BLaER1 treated with 17β-estradiol and CSF1 and Interleukin-3, amounts not matched to agents 10 nM and 100 nM (cell line): ENCODE measurements around the gene MAPK12.

Experiments
- H3K27ac ChIP-seq, 11 experiments: shearing (Covaris generic); formaldehyde crosslinking; 2 replicates each; pipeline ENCODE4 v1.8.1; 2022
- H3K27me3 ChIP-seq, 11 experiments: shearing (Covaris generic); formaldehyde crosslinking; 2 replicates each; pipeline ENCODE4 v1.8.1; 2022
- H3K36me3 ChIP-seq, 11 experiments: shearing (Covaris generic); formaldehyde crosslinking; 2 replicates each; pipeline ENCODE4 v1.8.1; 2022
- H3K4me1 ChIP-seq, 10 experiments: shearing (Covaris generic); formaldehyde crosslinking; 2 replicates each; pipeline ENCODE4 v1.8.1; 2022
- H3K4me2 ChIP-seq, 11 experiments: shearing (Covaris generic); formaldehyde crosslinking; 2 replicates each; pipeline ENCODE4 v1.8.1; 2022
- H3K4me3 ChIP-seq, 10 experiments: shearing (Covaris generic); formaldehyde crosslinking; 2 replicates each; pipeline ENCODE4 v1.8.1; 2022
- H3K9ac ChIP-seq, 11 experiments: shearing (Covaris generic); formaldehyde crosslinking; 2 replicates each; pipeline ENCODE4 v1.8.1; 2022
- H3K9me3 ChIP-seq, 11 experiments: shearing (Covaris generic); formaldehyde crosslinking; replicated peaks in 1 of 11; 2 replicates each; pipeline ENCODE4 v1.8.1; 2022
- H4K20me1 ChIP-seq, 11 experiments: shearing (Covaris generic); formaldehyde crosslinking; 2 replicates each; pipeline ENCODE4 v1.8.1; 2022
- Cebpa-rat ChIP-seq, 11 experiments: shearing (Covaris generic); IDR thresholded peaks; 2 replicates each; pipeline ENCODE4 v1.8.1; 2022

The MAPK12 gene

GRCh38 chr22:50286701-50287318, 25.3 kb upstream of the MAPK12 start:
- peaks cover 4 to 17% (median 14%) of the 10 kb centered on the region in 10 experiments for H3K4me1 ChIP-seq
- H3K36me3 ChIP-seq = peaks cover 85 to 95% (median 91%) of the 10 kb centered on the region in 11 experiments
- no peak overlapping the region for H3K4me2 ChIP-seq
- TF ChIP-seq Cebpa-rat (IDR thresholded peaks at IDR 0.05) = no peak
- no peak overlapping the region for H3K9ac ChIP-seq
- no peaks in the 10 kb centered on the region for H3K27me3 ChIP-seq
- H3K27ac ChIP-seq = no peak overlapping the region
- H4K20me1 ChIP-seq = peaks cover 71 to 98% (median 85%) of the 10 kb centered on the region in 11 experiments
- H3K9me3 ChIP-seq = no peaks in the 10 kb centered on the region
- H3K4me3 ChIP-seq = no peak overlapping the region

- Histone ChIP-seq H3K4me1 (peaks cover 0 to 11% (median 9%) of the 10 kb centered on the region in 10 experiments; a peak in 17 of 20 replicates), H3K36me3 (peaks cover 87 to 95% (median 92%) of the 10 kb centered on the region in 11 experiments), H3K4me3 (no peak overlapping the region), H3K9ac (no peak overlapping the region), H3K27ac (no peak overlapping the region), H3K9me3 (no peaks in the 10 kb centered on the region), H4K20me1 (peaks cover 66 to 98% (median 85%) of the 10 kb centered on the region in 11 experiments), H3K27me3 (no peaks in the 10 kb centered on the region), H3K4me2 (no peak overlapping the region)
- TF ChIP-seq Cebpa-rat (IDR thresholded peaks at IDR 0.05) = no peak
These were observed 24.8 kb upstream of the MAPK12 start for GRCh38 chr22:50286275-50286674.

DNA sequence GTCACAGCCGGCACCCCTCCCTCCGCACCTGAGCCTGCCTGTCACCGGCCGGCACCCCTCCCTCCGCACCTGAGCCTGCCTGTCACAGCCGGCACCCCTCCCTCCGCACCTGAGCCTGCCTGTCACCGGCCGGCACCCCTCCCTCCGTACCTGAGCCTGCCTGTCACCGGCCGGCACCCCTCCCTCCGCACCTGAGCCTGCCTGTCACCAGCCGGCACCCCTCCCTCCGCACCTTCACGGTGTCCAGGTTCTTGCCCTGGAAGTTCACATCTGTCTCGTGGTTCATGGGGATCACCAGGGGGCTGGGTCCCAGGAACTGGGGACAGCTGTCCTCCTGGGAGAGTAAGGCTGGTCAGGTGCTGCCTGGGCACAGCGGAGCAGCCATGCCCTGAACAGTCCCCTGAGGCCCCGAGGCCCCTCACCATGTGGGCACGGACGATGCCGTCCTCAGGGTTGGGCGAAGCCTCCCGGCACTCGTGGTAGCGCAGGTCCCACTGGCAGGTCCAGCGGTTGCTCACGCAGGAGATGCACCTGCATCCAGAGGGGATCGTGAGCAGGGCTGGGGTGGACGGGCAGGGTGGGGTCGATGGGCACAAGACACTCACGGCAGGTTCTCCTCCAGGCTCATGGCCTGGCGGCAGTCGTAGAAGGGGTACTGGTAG, 24.2 kb upstream of the MAPK12 start:
- H3K4me1 ChIP-seq = peaks cover 0 to 6% (median 3%) of the 10 kb centered on the region in 10 experiments; a peak in 13 of 20 replicates
- H3K36me3 ChIP-seq = peaks cover 88 to 95% (median 92%) of the 10 kb centered on the region in 11 experiments
- H3K9me3 ChIP-seq = no peaks in the 10 kb centered on the region
- TF ChIP-seq Cebpa-rat (IDR thresholded peaks at IDR 0.05) = no peak
- no peaks in the 10 kb centered on the region for H3K27me3 ChIP-seq
- no peak overlapping the region for H3K4me2 ChIP-seq
- peaks cover 60 to 98% (median 85%) of the 10 kb centered on the region in 11 experiments for H4K20me1 ChIP-seq
- H3K4me3 ChIP-seq = no peak overlapping the region
- no peak overlapping the region for H3K27ac ChIP-seq
- H3K9ac ChIP-seq = no peak overlapping the region

DNA sequence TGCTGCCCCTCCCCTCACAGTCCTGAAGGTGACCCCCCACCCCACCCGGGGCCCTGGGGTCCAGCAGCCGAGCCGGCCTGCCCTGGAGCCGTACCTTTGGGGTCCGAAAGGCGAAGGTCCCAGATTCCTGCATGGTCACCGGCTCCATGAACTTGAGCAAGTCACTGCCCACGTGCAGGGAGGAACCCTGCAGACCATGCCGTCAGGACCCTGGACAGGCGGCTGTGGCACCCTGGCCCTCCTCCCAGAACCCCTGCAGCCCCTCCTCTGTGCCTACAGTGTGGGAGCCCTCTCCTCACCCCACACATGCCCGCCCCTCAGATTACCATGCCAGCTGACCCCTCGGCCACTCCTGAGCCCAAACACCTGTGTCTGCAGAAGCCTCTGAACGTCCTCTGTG, 23.0 kb upstream of the MAPK12 start:
- Histone ChIP-seq H3K9me3 (no peaks in the 10 kb centered on the region), H3K9ac (no peak overlapping the region), H3K4me3 (no peak overlapping the region), H3K4me1 (no peaks in the 10 kb centered on the region), H3K4me2 (no peak overlapping the region), H3K27ac (no peak overlapping the region), H4K20me1 (peaks cover 55 to 98% (median 79%) of the 10 kb centered on the region in 11 experiments), H3K27me3 (no peaks in the 10 kb centered on the region), H3K36me3 (peaks cover 86 to 95% (median 91%) of the 10 kb centered on the region in 11 experiments)
- no peak for TF ChIP-seq Cebpa-rat (IDR thresholded peaks at IDR 0.05)

DNA sequence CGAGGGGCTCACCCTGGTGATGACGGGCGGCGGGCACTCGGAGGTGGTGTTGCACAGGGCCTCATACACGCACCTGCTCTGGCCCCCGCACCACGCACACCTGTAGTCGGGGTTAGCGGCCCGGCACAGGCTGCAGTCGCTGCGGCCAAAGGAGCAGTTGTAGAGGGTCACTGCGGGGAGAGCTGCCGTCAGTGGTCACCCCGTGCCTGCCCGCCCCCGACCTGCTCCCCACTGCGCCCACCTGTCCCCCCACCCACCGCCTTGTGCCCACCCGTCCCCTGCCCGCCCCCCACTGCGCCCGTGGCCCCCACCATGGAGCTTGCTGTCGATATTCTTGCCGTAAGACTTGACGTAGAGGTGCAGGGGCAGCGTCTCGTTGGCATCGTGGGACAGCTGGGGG, 22.3 kb upstream of the MAPK12 start:
- H3K9me3 ChIP-seq = no peaks in the 10 kb centered on the region
- no peaks in the 10 kb centered on the region for H3K4me1 ChIP-seq
- no peak for TF ChIP-seq Cebpa-rat (IDR thresholded peaks at IDR 0.05)
- peaks cover 53 to 98% (median 79%) of the 10 kb centered on the region in 11 experiments for H4K20me1 ChIP-seq
- no peak overlapping the region for H3K4me3 ChIP-seq
- no peak overlapping the region for H3K4me2 ChIP-seq
- peaks cover 86 to 95% (median 91%) of the 10 kb centered on the region in 11 experiments for H3K36me3 ChIP-seq
- no peak overlapping the region for H3K9ac ChIP-seq
- no peak overlapping the region for H3K27ac ChIP-seq
- H3K27me3 ChIP-seq = no peaks in the 10 kb centered on the region

- Histone ChIP-seq H3K27ac (no peak overlapping the region), H3K9me3 (no peaks in the 10 kb centered on the region), H3K4me2 (no peak overlapping the region), H3K27me3 (no peaks in the 10 kb centered on the region), H3K4me1 (no peaks in the 10 kb centered on the region), H3K36me3 (peaks cover 86 to 95% (median 91%) of the 10 kb centered on the region in 11 experiments), H3K4me3 (no peak overlapping the region), H4K20me1 (peaks cover 51 to 98% (median 78%) of the 10 kb centered on the region in 11 experiments), H3K9ac (no peak overlapping the region)
- no peak for TF ChIP-seq Cebpa-rat (IDR thresholded peaks at IDR 0.05)
These were observed 21.1 kb upstream of the MAPK12 start for GRCh38 chr22:50282361-50283155.

GRCh38 chr22:50281957-50282356, 20.5 kb upstream of the MAPK12 start:
- no peaks in the 10 kb centered on the region for H3K9me3 ChIP-seq
- TF ChIP-seq Cebpa-rat (IDR thresholded peaks at IDR 0.05) = no peak
- H3K36me3 ChIP-seq = peaks cover 86 to 95% (median 90%) of the 10 kb centered on the region in 11 experiments
- H3K9ac ChIP-seq = no peak overlapping the region
- no peak overlapping the region for H3K4me2 ChIP-seq
- H3K27ac ChIP-seq = no peak overlapping the region
- H4K20me1 ChIP-seq = peaks cover 51 to 98% (median 78%) of the 10 kb centered on the region in 11 experiments
- H3K27me3 ChIP-seq = no peaks in the 10 kb centered on the region
- no peaks in the 10 kb centered on the region for H3K4me1 ChIP-seq
- H3K4me3 ChIP-seq = no peak overlapping the region

- Histone ChIP-seq H4K20me1 (peaks cover 51 to 98% (median 78%) of the 10 kb centered on the region in 11 experiments), H3K27ac (no peak overlapping the region), H3K4me2 (no peak overlapping the region), H3K9me3 (0 out of 22 replicates have a peak, but pooled peaks cover 0 to under 1% (median 0%) of the 10 kb centered on the region in 11 experiments), H3K4me3 (no peak overlapping the region), H3K27me3 (no peaks in the 10 kb centered on the region), H3K4me1 (peaks cover 0 to 5% (median 0%) of the 10 kb centered on the region in 10 experiments; a peak in 1 of 20 replicates), H3K36me3 (peaks cover 84 to 95% (median 90%) of the 10 kb centered on the region in 11 experiments), H3K9ac (no peak overlapping the region)
- TF ChIP-seq Cebpa-rat (IDR thresholded peaks at IDR 0.05) = no peak
These were observed 19.9 kb upstream of the MAPK12 start for GRCh38 chr22:50281384-50281760.
